Measurements from ENCODE around the gene GATAD2B.
"Not testable (repeated sequence)": the region's sequence is repeated elsewhere in the genome, so short reads cannot be mapped to it uniquely, and the experiment has no call there.

DNA sequence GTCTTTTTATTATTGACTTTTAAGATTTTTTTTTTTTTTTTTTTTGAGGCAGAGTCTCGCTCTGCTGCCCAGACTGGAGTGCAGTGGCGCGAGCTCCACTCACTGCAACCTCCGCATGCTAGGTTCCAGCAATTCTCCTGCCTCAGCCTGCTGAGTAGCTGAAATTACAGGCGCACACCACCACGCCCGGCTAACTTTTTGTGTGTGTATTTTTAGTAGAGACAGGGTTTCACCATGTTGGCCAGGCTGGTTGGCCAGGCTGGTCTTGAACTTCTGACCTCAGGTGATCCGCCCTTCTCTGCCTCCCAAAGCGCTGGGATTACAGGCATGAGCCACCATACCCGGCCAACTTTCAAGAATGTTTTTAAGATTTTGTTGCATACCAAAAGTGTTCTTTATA lies 156.1 kb downstream of the GATAD2B start:
- TF ChIP-seq MYC (IDR thresholded peaks at IDR 0.05; ENCODE audit: low read depth, low read length); EZH2 (IDR thresholded peaks at IDR 0.05; ENCODE audit: borderline replicate concordance, low read depth, low read length, severe bottlenecking): not testable (repeated sequence)
- TF ChIP-seq, protein P1, sequence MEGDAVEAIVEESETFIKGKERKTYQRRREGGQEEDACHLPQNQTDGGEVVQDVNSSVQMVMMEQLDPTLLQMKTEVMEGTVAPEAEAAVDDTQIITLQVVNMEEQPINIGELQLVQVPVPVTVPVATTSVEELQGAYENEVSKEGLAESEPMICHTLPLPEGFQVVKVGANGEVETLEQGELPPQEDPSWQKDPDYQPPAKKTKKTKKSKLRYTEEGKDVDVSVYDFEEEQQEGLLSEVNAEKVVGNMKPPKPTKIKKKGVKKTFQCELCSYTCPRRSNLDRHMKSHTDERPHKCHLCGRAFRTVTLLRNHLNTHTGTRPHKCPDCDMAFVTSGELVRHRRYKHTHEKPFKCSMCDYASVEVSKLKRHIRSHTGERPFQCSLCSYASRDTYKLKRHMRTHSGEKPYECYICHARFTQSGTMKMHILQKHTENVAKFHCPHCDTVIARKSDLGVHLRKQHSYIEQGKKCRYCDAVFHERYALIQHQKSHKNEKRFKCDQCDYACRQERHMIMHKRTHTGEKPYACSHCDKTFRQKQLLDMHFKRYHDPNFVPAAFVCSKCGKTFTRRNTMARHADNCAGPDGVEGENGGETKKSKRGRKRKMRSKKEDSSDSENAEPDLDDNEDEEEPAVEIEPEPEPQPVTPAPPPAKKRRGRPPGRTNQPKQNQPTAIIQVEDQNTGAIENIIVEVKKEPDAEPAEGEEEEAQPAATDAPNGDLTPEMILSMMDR (IDR thresholded peaks at IDR 0.05; ENCODE audit: extremely low read depth in 1 of 2, insufficient read depth in 1 of 2, low read depth in 1 of 2, low read length in 2 of 2) = not testable (repeated sequence)

Measured in endothelial cell of umbilical vein (primary cell).